Cardiac septum (tissue), 1 donor: Measurements from ENCODE around the gene LDLRAD3. TPM values are rescaled to one million over a fixed set of nuclear protein-coding genes. Genes with fewer than 3 reads are reported as not detected.

ENCODE experiments used
- DNase-seq: peaks from one replicate; pipeline ENCODE4 v3.0.0-alpha.2; 2020; ENCODE audit warnings: low spot score
- intact Hi-C: fragments of 100-400 bp; cut with DNase I; formaldehyde crosslinking; loops from one replicate; pipeline ENCODE4 v1.14.0; 2022
- total RNA-seq: library from RNA; stranded (reverse); fragmentation: NEBNext Ultra II Directional; extraction: Animal tissue kit (Norgen Biotek cat#: 25700); gene quantifications from one replicate; pipeline ENCODE4 v1.2.1, GENCODE V29; 2021
- donor health status: DM: no; HTN: no; CAD: no.

Gene LDLRAD3
- total RNA-seq, 1 donor from 2014 or later, result 4.4 TPM

- intact Hi-C loops, result no loop called here
- DNase-seq, result no peak
These were observed 163.7 kb downstream of the LDLRAD3 start for GRCh38 chr11:36107547-36107946.

GRCh38 chr11:36108881-36109589, 165.2 kb downstream of the LDLRAD3 start:
- DNase-seq, result no peak
- intact Hi-C loops, result no loop called here

- DNase-seq, result no peak
- intact Hi-C loops, result no loop called here
These were observed 165.7 kb downstream of the LDLRAD3 start for GRCh38 chr11:36109590-36109849.

GRCh38 chr11:36109850-36110606, 166.2 kb downstream of the LDLRAD3 start:
- intact Hi-C loops, result no loop called here
- DNase-seq, result no peak

GRCh38 chr11:36110668-36111410, 167.0 kb downstream of the LDLRAD3 start:
- DNase-seq, result no peak
- intact Hi-C loops, result no loop called here

- DNase-seq, result no peak
- intact Hi-C loops, result no loop called here
These were observed 170.2 kb downstream of the LDLRAD3 start for GRCh38 chr11:36114095-36114494.

DNA sequence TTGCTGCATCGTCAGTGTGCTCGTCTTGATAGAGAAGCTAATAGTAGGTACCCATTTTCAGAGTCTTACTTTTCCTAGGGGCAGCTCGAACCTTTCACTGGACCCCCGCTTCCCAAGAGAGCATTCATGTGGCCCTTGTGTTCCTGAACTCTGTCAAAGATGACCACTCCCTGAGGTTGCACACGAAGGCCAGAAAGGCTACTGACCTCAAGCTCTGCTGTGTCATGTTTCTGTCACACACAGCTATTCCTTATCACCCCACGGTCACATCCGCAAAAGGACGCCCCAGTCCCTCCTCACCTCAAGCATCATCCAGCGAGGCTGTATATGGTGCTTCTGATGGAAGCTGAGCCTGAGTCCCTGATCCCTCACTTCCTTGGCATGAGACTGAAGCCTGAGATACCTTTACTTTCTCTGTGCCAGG, 171.5 kb downstream of the LDLRAD3 start:
- DNase-seq, result no peak
- intact Hi-C loops, result no loop called here

- no peak for DNase-seq
These were observed 172.3 kb downstream of the LDLRAD3 start for GRCh38 chr11:36116161-36116560.

DNA sequence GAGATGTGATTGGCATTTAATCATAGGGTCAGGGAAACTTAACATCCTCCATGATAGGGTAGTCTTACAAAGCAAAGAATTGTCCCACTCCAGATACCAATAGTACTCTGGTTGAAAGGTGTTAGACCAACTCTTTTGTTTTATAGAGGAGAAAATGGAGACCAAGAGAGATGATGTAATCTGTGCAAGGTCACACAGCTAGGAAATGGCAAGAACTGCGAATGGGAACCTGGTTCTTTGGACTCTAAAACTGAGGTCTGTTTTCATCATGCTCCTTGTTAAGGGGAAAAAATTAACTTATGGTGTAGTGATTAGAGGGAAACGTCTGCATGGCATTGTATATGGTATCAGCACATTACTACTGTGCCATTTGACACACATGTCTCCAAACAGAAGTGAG, 174.2 kb downstream of the LDLRAD3 start:
- intact Hi-C loops, result no loop called here
- no peak for DNase-seq

More at GRCh38 chr11:36116161-36116560, 172.3 kb downstream of the LDLRAD3 start:
- intact Hi-C loops, result no loop called here

DNA sequence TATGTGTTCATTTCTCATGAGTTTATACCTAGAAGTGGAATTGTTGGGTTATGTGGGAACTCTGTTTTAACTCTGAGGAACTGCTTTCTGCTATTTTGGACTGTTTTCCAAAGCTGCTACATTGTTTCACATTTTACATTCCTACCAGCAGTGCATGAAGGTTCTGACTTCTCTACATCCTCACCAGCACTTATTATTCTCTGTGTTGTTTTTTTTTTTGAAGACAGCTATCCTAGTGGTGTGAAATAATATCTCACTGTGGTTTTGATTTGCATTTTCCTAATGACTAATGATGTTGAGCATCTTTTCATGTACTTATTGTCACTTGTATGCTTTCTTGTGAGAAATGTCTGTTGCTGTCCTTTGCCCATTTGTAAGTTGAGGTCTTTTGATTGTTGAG, 175.4 kb downstream of the LDLRAD3 start:
- DNase-seq, result no peak
- intact Hi-C loops, result no loop called here

DNA sequence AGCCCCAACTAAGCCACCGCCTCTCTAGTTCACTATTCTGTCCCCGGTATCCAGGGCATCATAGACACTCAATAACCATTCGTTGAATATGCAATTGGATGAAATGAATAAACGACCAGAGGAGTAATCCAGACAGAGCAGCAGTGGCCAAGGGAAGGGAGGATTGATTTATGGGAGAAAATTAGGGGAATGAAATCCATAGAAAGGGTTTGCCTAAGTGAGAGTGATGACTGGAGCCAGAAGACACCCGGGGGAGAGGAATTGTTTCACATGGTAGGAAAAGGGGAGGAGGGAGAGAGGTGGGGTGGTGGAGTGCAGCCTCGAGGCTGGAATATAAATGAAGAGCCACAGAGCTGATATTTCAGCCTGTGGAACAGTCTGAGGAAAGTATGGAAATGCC, 177.2 kb downstream of the LDLRAD3 start:
- intact Hi-C loops, result no loop called here
- DNase-seq, result no peak

DNA sequence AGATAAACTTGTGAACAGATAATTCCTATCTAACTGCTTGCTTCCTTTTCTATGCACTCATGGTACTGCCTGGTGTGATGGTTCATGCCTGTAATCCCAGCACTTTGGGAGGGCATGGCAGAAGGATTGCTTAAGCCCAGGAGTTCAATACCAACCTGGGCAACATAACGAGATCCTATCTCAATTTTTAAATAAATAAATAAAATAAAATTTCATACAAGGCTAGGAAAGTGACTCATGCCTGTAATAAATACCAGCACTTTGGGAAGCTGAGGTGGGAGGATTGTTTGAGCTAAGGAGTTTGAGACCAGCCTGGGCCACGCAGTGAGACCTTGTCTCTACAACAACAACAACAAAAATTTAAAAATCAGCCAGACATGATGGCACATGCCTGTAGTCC, 178.8 kb downstream of the LDLRAD3 start:
- intact Hi-C loops, result no loop called here

GRCh38 chr11:36123336-36124101, 179.7 kb downstream of the LDLRAD3 start:
- no peak for DNase-seq
- intact Hi-C loops, result no loop called here

More for the DNA sequence above, 178.8 kb downstream of the LDLRAD3 start:
- no peak for DNase-seq

DNA sequence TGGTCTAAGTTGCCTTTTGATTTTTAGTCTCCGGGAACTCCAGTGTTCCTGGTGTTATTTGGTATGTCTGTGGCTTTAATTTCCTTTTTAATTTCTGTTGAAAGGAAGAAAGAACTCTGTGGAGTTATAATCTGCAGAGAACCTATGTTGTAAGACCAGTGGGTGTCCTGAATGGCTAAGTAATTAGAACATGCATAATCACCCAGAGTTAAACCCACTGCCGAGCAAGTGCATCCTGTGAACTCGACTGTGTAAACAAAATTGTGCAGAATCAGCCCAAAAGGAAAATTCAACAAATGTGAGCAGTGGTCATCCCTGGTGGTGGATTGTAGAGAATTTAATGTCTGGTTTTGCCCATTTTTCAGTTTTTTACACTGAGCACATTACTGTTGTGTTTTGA, 182.8 kb downstream of the LDLRAD3 start:
- intact Hi-C loops, result no loop called here
- no peak for DNase-seq

DNA sequence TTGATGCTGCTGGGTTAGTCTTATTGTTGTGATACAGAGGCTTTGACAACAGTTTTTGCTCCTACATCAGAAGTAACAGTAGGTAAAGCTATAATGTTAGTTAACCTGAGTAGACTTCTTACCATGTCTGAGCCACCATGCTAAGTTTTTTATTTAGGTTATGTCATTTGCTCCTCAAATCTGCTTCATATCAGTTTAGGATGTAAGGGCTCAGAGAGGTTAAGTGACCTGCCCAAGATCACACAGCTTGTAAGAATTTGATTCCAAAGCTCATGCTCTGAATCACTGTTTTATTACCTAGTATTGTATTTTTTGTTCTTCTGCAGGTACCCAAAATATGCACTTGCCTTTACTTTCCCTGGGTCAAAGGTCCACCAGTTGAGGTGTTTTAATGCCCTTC, 183.7 kb downstream of the LDLRAD3 start:
- DNase-seq, result no peak
- intact Hi-C loops, result no loop called here

- intact Hi-C loops, result loop anchor here (2.0 to 10.0 kb wide), 5 partner anchors 88 to 645 kb away; partner anchors contain the start of gene FJX1
- DNase-seq, result no peak
These were observed 186.1 kb downstream of the LDLRAD3 start for GRCh38 chr11:36129955-36130354.

- intact Hi-C loops, result loop anchor here (2.0 to 10.0 kb wide), 5 partner anchors 88 to 646 kb away; partner anchors contain the start of gene FJX1
These were observed 186.5 kb downstream of the LDLRAD3 start for GRCh38 chr11:36130401-36130800.

GRCh38 chr11:36131721-36132397, 188.0 kb downstream of the LDLRAD3 start:
- DNase-seq, result no peak
- intact Hi-C loops, result loop anchor here (2.0 to 10.0 kb wide), 5 partner anchors 90 to 647 kb away; partner anchors contain the start of gene FJX1

More at GRCh38 chr11:36130401-36130800, 186.5 kb downstream of the LDLRAD3 start:
- no peak for DNase-seq

DNA sequence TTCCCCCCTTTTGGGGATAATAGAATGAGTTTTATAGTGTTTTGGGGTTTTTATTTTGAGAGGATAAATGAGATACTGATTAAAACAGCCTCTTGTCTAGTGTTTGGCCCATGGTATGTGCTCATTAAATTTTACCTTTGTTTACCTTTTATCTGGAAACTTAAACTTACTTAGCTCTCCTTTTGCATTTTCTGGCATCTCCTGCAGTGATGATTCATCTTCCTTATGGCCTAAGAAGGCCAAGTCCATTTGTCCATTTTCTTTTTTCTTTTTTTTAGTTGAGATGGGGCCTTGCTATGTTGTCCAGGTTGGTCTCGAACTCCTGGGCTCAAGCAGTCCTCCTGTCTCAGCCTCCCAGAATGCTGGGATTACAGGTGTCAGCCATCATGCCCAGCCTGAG, 189.1 kb downstream of the LDLRAD3 start:
- no peak for DNase-seq
- intact Hi-C loops, result loop anchor here (5.0 to 10.0 kb wide), 4 partner anchors 91 to 648 kb away; no protein-coding TSS in a partner anchor
